Naive B cell (primary cell): ENCODE results near the gene RNF2. TPM values are rescaled to one million over a fixed set of nuclear protein-coding genes. Genes with fewer than 3 reads are reported as not detected.
A peak's percentile ranks its signal among the peaks of the same experiment; 100 is the strongest.

ENCODE experiments used
- ATAC-seq, 2 donors: fragments of 150-1000 bp; cut with Tn5 transposase; 2 replicates each; pipeline ENCODE4 v1.10.0; 2021; ENCODE audit warnings: low read depth in 2 of 2, mild to moderate bottlenecking in 2 of 2, moderate library complexity in 2 of 2
- DNase-seq: peaks from one replicate; pipeline ENCODE4 v3.0.0; 2022
- H3K27ac Mint-ChIP-seq, 6 donors: one replicate each; pipeline ENCODE4 v1.8.0; 2020 to 2022; ENCODE audit warnings: mild to moderate bottlenecking in 6 of 6, mixed read lengths in 6 of 6, moderate library complexity in 5 of 6, inconsistent platforms in 2 of 6
- H3K27me3 Mint-ChIP-seq, 3 donors: one replicate each; pipeline ENCODE4 v1.8.0; 2021 to 2022; ENCODE audit warnings: mixed read lengths in 3 of 3, mild to moderate bottlenecking in 1 of 3
- H3K36me3 Mint-ChIP-seq, 2 donors: one replicate each; pipeline ENCODE4 v1.8.0; 2020 to 2022; ENCODE audit warnings: mixed read lengths in 2 of 2, inconsistent platforms in 1 of 2, mild to moderate bottlenecking in 1 of 2
- H3K4me1 Mint-ChIP-seq, 3 donors: one replicate each; pipeline ENCODE4 v1.8.0; 2020 to 2022; ENCODE audit warnings: mixed read lengths in 3 of 3, inconsistent platforms in 1 of 3, mild to moderate bottlenecking in 1 of 3, moderate library complexity in 1 of 3
- H3K4me3 Mint-ChIP-seq, 8 donors: one replicate each; pipeline ENCODE4 v1.8.0; 2020 to 2022; ENCODE audit warnings: mild to moderate bottlenecking in 8 of 8, mixed read lengths in 8 of 8, moderate library complexity in 8 of 8, inconsistent platforms in 2 of 8
- H3K9me3 Mint-ChIP-seq, 7 donors: one replicate each; pipeline ENCODE4 v1.8.0; 2020 to 2022; ENCODE audit warnings: mixed read lengths in 7 of 7, mild to moderate bottlenecking in 5 of 7, inconsistent platforms in 2 of 7, moderate library complexity in 1 of 7
- polyA plus RNA-seq, 6 donors: library from polyadenylated mRNA; unstranded; fragments of 300-500 nt; fragmentation: Illumina TruSeq; gene quantifications; one replicate each; pipeline ENCODE4 v1.2.3, GENCODE V29; 2021; ENCODE audit warnings: low read depth in 6 of 6

The RNF2 gene
- polyA plus RNA-seq, 6 donors from 2014 or later: 9.5 to 42.4 (median 27.0) TPM

GRCh38 chr1:185132534-185132933, 87.2 kb downstream of the RNF2 start:
- Mint-ChIP-seq H3K27ac (no peak overlapping the region), H3K27me3 (no peaks in the 10 kb centered on the region), H3K4me1 (no peaks in the 10 kb centered on the region), H3K36me3 (peaks cover 23 to 29% of the 10 kb centered on the region in 2 donors), H3K9me3 (peaks cover 0 to 11% (median 5%) of the 10 kb centered on the region in 7 donors), H3K4me3 (no peak overlapping the region)
- ATAC-seq (no peak), DNase-seq (no peak)

DNA sequence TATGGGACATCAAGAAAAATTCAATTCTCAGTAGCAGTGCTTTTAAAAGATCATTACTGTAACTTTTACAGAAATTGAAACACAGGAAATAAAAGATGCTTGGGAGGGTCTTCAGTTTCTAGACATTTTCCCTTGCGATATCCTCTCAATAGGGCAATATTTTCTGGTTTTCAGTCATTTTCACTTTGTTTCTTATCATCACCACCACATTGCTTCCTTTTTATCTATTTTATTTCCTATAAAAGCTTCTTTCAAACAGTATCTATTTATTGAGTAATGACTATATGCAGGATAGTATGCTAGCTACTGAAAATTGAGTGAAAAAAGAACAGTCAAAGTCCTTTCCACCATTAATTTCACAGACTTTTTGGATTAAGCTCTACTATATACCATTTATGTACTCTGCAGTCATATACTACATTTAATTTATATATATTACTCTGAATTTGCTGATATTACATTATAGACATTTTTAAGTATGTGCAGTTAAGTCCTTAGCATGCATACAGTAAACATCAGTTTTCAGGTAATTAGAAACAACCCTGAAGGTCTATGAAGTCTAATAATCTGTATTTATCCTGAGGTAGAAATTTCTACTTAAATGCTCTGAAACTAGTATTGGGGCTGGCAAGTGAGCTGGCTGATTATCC, 92.7 kb downstream of the RNF2 start:
- Mint-ChIP-seq H3K9me3 (peaks cover 0 to 5% (median under 1%) of the 10 kb centered on the region in 7 donors), H3K4me1 (no peaks in the 10 kb centered on the region), H3K27me3 (no peaks in the 10 kb centered on the region), H3K4me3 (no peak overlapping the region), H3K27ac (peak overlapping the region in 1 of 6 donors; percentile 63), H3K36me3 (peaks cover 12 to 19% of the 10 kb centered on the region in 2 donors)
- DNase-seq (no peak), ATAC-seq (no peak)

DNA sequence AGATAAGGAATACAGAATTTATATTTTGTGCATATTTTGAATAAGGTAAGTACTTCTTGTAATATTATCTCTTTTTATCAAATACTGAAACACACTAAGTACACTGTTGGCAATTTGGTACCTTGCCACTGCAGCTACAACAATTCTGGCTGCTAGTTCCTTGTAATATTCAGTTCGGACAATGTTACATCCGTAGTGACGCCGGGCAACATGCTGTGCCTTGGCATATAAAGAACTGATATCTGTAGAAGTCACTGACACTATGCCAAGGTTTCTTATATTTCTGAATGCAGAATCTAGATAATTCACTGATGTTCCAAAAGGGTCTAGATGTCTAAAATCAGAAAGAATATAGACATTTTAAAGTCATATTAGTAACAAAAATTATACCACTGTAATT, 93.9 kb downstream of the RNF2 start:
- no peaks in the 10 kb centered on the region for H3K9me3 Mint-ChIP-seq
- H3K4me3 Mint-ChIP-seq: no peak overlapping the region
- no peak overlapping the region for H3K27ac Mint-ChIP-seq
- no peaks in the 10 kb centered on the region for H3K4me1 Mint-ChIP-seq
- DNase-seq (no peak), ATAC-seq (no peak)
- peaks cover 3 to 12% of the 10 kb centered on the region in 2 donors for H3K36me3 Mint-ChIP-seq
- no peaks in the 10 kb centered on the region for H3K27me3 Mint-ChIP-seq

- H3K36me3 Mint-ChIP-seq: peaks cover 14 to 29% of the 10 kb centered on the region in 2 donors
- no peak for ATAC-seq
- H3K27ac Mint-ChIP-seq: no peak overlapping the region
- H3K4me3 Mint-ChIP-seq: no peak overlapping the region
- no peaks in the 10 kb centered on the region for H3K27me3 Mint-ChIP-seq
- no peaks in the 10 kb centered on the region for H3K9me3 Mint-ChIP-seq
- no peak for DNase-seq
- H3K4me1 Mint-ChIP-seq: peaks cover 0 to 7% (median 5%) of the 10 kb centered on the region in 3 donors
Observed at GRCh38 chr1:185144233-185144632, 98.9 kb downstream of the RNF2 start.

GRCh38 chr1:185151215-185151614, 105.9 kb downstream of the RNF2 start:
- no peak for DNase-seq
- Mint-ChIP-seq H3K9me3 (no peaks in the 10 kb centered on the region), H3K36me3 (peaks cover 7 to 20% of the 10 kb centered on the region in 2 donors), H3K4me3 (no peak overlapping the region), H3K27ac (no peak overlapping the region), H3K27me3 (no peaks in the 10 kb centered on the region), H3K4me1 (peaks cover 17 to 41% (median 25%) of the 10 kb centered on the region in 3 donors)
- no peak for ATAC-seq

Other genes starting within 250 kb of the RNF2 start
- 1 to 10 TPM in 1 of 6 donors, under 1 TPM in 4, not detected in 1; 0.13 to 1.3 (median 0.34) TPM for gene NIBAN1, start 71.0 kb upstream of the RNF2 start, polyA plus RNA-seq
- 10 to 100 TPM; 15.6 to 31.8 (median 22.9) TPM for gene TRMT1L, start 111.4 kb downstream of the RNF2 start, polyA plus RNA-seq
- gene SWT1, start 111.6 kb downstream of the RNF2 start, polyA plus RNA-seq: 1 to 10 TPM; 4.0 to 6.8 (median 5.3) TPM